Suprapubic skin (tissue), 4 donors: ENCODE measurements around the gene MEX3A. TPM values are rescaled to one million over a fixed set of nuclear protein-coding genes. Genes with fewer than 3 reads are reported as not detected.
"Not testable (repeated sequence)": the region's sequence is repeated elsewhere in the genome, so short reads cannot be mapped to it uniquely, and the experiment has no call there.

Experiments used
- DNase-seq, 2 donors: peaks; one replicate each; pipeline ENCODE4 v3.0.0-alpha.2; 2019; ENCODE audit warnings: low spot score in 2 of 2
- H3K27ac ChIP-seq: fragments of 200-600 bp; sonication (generic); one replicate; pipeline ENCODE4 v1.5.1; 2019
- H3K27me3 ChIP-seq: fragments of 200-600 bp; sonication (generic); one replicate; pipeline ENCODE4 v1.5.1; 2019
- H3K36me3 ChIP-seq: fragments of 200-600 bp; sonication (generic); one replicate; pipeline ENCODE4 v1.5.1; 2019
- H3K4me1 ChIP-seq: fragments of 200-600 bp; sonication (generic); one replicate; pipeline ENCODE4 v1.5.1; 2019
- H3K4me3 ChIP-seq: fragments of 200-600 bp; sonication (generic); one replicate; pipeline ENCODE4 v1.5.1; 2019; ENCODE audit warnings: mild to moderate bottlenecking
- H3K9me3 ChIP-seq: fragments of 200-600 bp; sonication (generic); one replicate; pipeline ENCODE4 v1.5.1; 2019
- EP300 ChIP-seq: sonication (generic); formaldehyde crosslinking; IDR thresholded peaks from one replicate; pipeline ENCODE4 v1.6.1; 2017; ENCODE audit warnings: antibody characterized with exemption
- POLR2A ChIP-seq, 2 donors: fragments of 450-650 bp; IDR thresholded peaks; one replicate each; pipeline ENCODE4 v1.6.1; 2017; ENCODE audit warnings: antibody characterized with exemption in 2 of 2, mild to moderate bottlenecking in 2 of 2, moderate library complexity in 2 of 2
- POLR2AphosphoS5 ChIP-seq, 3 donors: sonication (generic); formaldehyde crosslinking; IDR thresholded peaks; one replicate each; pipeline ENCODE4 v1.6.1; 2017; ENCODE audit warnings: antibody characterized with exemption in 3 of 3
- WGBS: methylation state at CpG from one replicate; pipeline ENCODE4 v1.1.5; 2018; 5-methylcytosine and 5-hydroxymethylcytosine counted together
- total RNA-seq, 4 donors: library from RNA; depleted of rRNA; stranded (reverse); fragments of >200 nt; gene quantifications; one replicate each; pipeline ENCODE4 v1.1.0, GENCODE V29; 2016
- TF ChIP-seq, protein P1 (sequence below), 2 donors: fragments of 200-600 bp in 1 of 2; fragments of 450-650 bp in 1 of 2; sonication (generic) in 1 of 2; IDR thresholded peaks; one replicate each; pipeline ENCODE4 v1.5.1; 2016 to 2019; ENCODE audit warnings: antibody characterized with exemption in 2 of 2, mild to moderate bottlenecking in 1 of 2, moderate library complexity in 1 of 2

Gene MEX3A
- total RNA-seq, 4 donors from 2014 or later = 0.42 to 2.7 (median 1.0) TPM

DNA sequence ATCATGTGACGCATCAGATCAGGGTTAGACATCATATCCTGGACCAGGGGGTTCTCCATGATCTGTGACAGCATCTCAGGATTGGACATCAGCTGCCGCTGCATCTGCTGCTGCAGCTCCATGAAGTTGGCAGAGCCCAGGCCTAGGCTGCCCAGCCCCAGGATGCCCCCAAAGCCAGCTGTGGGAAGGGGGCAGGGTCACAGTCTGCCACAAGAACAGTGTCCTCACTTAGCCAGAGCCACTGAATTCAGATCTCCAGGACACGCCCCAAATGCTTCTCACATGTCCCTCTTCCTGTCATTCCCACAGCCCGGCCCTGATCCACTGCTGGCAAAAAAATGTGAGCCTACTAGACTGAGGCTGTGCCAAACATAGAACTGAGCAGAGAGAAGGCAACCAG, 31.9 kb downstream of the MEX3A start:
- H3K9me3 ChIP-seq = no peaks in the 10 kb centered on the region
- DNase-seq = no peak
- peaks cover 22% of the 10 kb centered on the region for H3K36me3 ChIP-seq
- 71% methylated on average over 3 of the region's 4 CpGs for WGBS
- TF ChIP-seq EP300 (no peak), POLR2AphosphoS5 (IDR thresholded peaks at IDR 0.05) (no peak), POLR2A (IDR thresholded peaks at IDR 0.05) (no peak)
- TF ChIP-seq, protein P1, sequence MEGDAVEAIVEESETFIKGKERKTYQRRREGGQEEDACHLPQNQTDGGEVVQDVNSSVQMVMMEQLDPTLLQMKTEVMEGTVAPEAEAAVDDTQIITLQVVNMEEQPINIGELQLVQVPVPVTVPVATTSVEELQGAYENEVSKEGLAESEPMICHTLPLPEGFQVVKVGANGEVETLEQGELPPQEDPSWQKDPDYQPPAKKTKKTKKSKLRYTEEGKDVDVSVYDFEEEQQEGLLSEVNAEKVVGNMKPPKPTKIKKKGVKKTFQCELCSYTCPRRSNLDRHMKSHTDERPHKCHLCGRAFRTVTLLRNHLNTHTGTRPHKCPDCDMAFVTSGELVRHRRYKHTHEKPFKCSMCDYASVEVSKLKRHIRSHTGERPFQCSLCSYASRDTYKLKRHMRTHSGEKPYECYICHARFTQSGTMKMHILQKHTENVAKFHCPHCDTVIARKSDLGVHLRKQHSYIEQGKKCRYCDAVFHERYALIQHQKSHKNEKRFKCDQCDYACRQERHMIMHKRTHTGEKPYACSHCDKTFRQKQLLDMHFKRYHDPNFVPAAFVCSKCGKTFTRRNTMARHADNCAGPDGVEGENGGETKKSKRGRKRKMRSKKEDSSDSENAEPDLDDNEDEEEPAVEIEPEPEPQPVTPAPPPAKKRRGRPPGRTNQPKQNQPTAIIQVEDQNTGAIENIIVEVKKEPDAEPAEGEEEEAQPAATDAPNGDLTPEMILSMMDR (IDR thresholded peaks at IDR 0.05) = no peak
- no peak overlapping the region for H3K27ac ChIP-seq
- no peaks in the 10 kb centered on the region for H3K27me3 ChIP-seq
- H3K4me3 ChIP-seq = no peak overlapping the region
- H3K4me1 ChIP-seq = peaks cover 19% of the 10 kb centered on the region

DNA sequence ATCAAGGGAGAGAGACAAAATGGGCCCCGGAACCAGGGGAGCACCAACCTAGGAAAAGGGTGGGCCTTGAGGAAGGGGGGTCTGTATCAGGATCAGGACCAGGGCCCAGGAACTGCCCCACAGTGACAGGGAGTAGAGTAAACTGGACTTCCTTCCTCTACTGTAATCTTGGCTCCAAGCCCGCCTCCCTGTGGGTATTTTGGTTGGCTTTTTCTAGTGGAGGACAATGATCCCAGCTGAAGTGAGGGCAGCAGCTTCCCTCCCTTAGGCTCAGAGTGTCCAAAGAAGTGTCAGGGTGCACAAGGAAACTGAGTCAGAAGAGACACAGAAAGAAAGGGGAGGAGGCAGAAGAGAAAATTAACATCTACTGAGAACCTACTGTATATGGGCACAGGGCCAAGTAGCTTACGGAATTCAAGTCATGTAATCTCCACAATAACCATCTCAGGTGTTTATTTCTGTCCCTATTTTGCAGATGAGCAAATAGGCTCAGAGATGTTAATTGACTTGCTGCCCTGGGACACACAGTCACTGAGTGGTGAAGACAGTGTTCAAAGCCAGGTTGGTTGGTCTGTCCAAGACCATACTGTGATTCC, 33.5 kb downstream of the MEX3A start:
- no peak for DNase-seq
- Histone ChIP-seq H3K27me3 (no peaks in the 10 kb centered on the region), H3K4me1 (peaks cover 14% of the 10 kb centered on the region), H3K27ac (no peak overlapping the region), H3K4me3 (no peak overlapping the region), H3K36me3 (peaks cover 35% of the 10 kb centered on the region), H3K9me3 (no peaks in the 10 kb centered on the region)
- WGBS = 78% methylated on average over 3 of the region's 3 CpGs
- TF ChIP-seq, protein P1 (IDR thresholded peaks at IDR 0.05) = no peak
- no peak for TF ChIP-seq POLR2AphosphoS5 (IDR thresholded peaks at IDR 0.05)
- TF ChIP-seq EP300 = no peak
- TF ChIP-seq POLR2A (IDR thresholded peaks at IDR 0.05) = no peak

DNA sequence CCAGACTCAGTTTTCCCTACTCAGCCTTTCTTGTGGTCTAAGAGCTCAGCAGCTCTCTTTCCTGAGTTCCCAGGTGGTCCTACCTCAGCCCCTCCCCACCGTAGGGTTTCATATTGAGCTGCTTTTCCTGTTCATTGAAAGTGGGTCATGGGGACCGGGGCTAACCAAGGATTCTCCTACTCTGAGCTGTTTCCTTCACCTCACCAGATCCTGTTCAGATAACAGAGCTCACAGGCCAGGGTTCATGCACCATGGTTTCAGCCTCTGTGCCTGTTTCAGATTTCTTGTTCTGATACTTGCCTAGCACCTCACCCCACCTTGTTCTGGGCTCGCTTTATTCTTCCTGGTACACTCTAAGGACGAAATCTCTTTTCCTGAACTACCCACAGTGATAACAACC, 37.2 kb downstream of the MEX3A start:
- no peak for DNase-seq
- Histone ChIP-seq H3K4me1 (no peaks in the 10 kb centered on the region), H3K27ac (no peak overlapping the region), H3K9me3 (no peaks in the 10 kb centered on the region), H3K27me3 (no peaks in the 10 kb centered on the region), H3K36me3 (peaks cover 65% of the 10 kb centered on the region), H3K4me3 (no peak overlapping the region)
- TF ChIP-seq, protein P1 (IDR thresholded peaks at IDR 0.05) = no peak
- no peak for TF ChIP-seq POLR2AphosphoS5 (IDR thresholded peaks at IDR 0.05)
- no peak for TF ChIP-seq EP300
- no peak for TF ChIP-seq POLR2A (IDR thresholded peaks at IDR 0.05)
- 82% methylated on average over 4 of the region's 4 CpGs for WGBS

DNA sequence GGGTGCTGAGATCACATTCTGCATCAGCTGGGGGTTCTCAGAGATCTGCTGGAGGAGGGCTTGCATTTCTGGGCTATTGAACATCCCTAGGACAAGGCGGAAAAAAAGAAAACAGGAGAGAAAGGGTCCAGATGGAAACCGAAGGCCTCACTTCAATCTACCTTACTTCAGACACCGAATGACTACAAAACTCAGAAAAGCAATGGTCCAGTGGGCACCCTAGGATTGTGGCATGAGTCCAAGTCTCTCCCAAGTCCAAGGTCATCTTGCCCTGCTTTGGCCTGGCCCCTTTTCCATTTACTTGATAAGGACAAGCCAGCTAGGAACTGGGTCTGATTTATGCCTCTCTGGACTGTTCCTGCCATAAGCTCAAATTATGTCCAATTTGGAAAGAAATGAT, 39.4 kb downstream of the MEX3A start:
- TF ChIP-seq POLR2A (IDR thresholded peaks at IDR 0.05) (no peak), POLR2AphosphoS5 (IDR thresholded peaks at IDR 0.05) (no peak), EP300 (no peak)
- TF ChIP-seq, protein P1 (IDR thresholded peaks at IDR 0.05) = no peak
- no peak overlapping the region for H3K4me3 ChIP-seq
- no peak overlapping the region for H3K27ac ChIP-seq
- no peaks in the 10 kb centered on the region for H3K9me3 ChIP-seq
- no peaks in the 10 kb centered on the region for H3K4me1 ChIP-seq
- 92% methylated on average over 3 of the region's 3 CpGs for WGBS
- no peaks in the 10 kb centered on the region for H3K27me3 ChIP-seq
- DNase-seq = no peak
- H3K36me3 ChIP-seq = peaks cover 68% of the 10 kb centered on the region

DNA sequence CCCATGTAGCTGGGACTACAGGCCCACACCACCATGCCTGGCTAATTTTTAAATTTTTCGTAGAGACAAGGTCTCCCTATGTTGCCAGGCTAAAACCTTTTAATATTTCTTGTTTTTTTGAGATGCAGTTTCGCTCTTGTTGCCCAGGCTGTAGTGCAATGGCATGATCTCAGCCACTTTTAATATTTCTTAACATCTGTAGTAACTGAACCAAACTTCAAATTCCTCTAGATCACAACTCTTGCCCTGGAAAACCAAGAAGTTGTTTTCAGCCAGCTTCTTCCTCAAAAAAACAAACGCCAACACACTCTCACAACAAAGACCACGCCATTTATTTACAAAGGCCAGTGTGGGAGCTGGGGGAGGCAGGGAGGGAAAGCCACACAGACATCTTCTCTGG, 47.3 kb downstream of the MEX3A start:
- H3K27me3 ChIP-seq, H3K4me1 ChIP-seq, H3K27ac ChIP-seq, DNase-seq, H3K4me3 ChIP-seq, H3K9me3 ChIP-seq: not testable (repeated sequence)
- WGBS = 96% methylated on average over 4 of the region's 4 CpGs
- peaks cover 40% of the 10 kb centered on the region for H3K36me3 ChIP-seq

DNA sequence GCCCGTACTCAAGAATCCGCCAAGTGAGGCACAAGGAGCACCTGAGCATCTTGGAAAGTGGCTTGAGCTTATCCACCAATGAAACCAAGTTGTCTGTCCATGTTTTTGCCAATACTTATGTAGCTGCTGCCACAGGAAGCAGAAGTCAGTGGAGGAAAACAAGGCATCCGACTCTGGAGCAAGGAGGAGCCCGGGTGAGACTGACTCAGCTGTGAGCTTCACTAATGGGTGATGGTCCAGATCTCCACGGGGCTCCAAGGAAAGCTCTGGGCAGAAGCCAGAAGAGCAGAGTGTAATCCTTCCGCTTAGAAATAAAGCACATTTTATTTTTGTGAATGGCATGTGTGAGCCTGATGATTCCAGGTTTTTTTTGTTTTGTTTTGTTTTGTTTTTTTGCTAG, 49.3 kb downstream of the MEX3A start:
- no peak overlapping the region for H3K27ac ChIP-seq

More for the DNA sequence above, 49.3 kb downstream of the MEX3A start:
- TF ChIP-seq, protein P1 (IDR thresholded peaks at IDR 0.05) = no peak
- TF ChIP-seq EP300 = no peak
- TF ChIP-seq POLR2AphosphoS5 (IDR thresholded peaks at IDR 0.05) = no peak
- no peak for TF ChIP-seq POLR2A (IDR thresholded peaks at IDR 0.05)
- DNase-seq = no peak
- H3K27me3 ChIP-seq = no peaks in the 10 kb centered on the region
- WGBS = 48% methylated on average over 6 of the region's 6 CpGs
- peaks cover 21% of the 10 kb centered on the region for H3K36me3 ChIP-seq
- H3K9me3 ChIP-seq = no peaks in the 10 kb centered on the region
- no peak overlapping the region for H3K4me3 ChIP-seq
- H3K4me1 ChIP-seq = no peaks in the 10 kb centered on the region
